ENCODE results near the gene WNT11. TPM values are rescaled to one million over a fixed set of nuclear protein-coding genes. Genes with fewer than 3 reads are reported as not detected.

The WNT11 gene
- total RNA-seq, 1 donor, result 0.36 TPM

- Histone ChIP-seq H3K4me3 (ENCODE audit: insufficient read depth, low read length) (no peak overlapping the region), H3K4me2 (ENCODE audit: insufficient read depth, low read length) (no peak overlapping the region), H2AFZ (ENCODE audit: low read length) (no peak overlapping the region), H3K9me3 (ENCODE audit: low read depth, low read length) (no peaks in the 10 kb centered on the region), H3K4me1 (ENCODE audit: insufficient read depth, low read length) (peaks cover 5% of the 10 kb centered on the region), H3K27ac (ENCODE audit: low read depth, low read length) (no peak overlapping the region), H3K79me2 (ENCODE audit: insufficient read depth, low read length) (no peaks in the 10 kb centered on the region), H4K20me1 (ENCODE audit: insufficient read depth, low read length) (no peaks in the 10 kb centered on the region), H3K27me3 (ENCODE audit: insufficient read depth, low read length) (no peaks in the 10 kb centered on the region), H3K36me3 (ENCODE audit: insufficient read depth, low read length) (peaks cover 11% of the 10 kb centered on the region)
- TF ChIP-seq CTCF (IDR thresholded peaks at IDR 0.05; ENCODE audit: extremely low read depth, low read depth, low read length), result no peak
- DNase-seq (ENCODE audit: insufficient read length, low spot score, missing footprints), result no peak
Measured at GRCh38 chr11:76139314-76139713, 67.0 kb downstream of the WNT11 start.

Other genes with a start within 250 kb of the WNT11 start
- gene THAP12, start 174.6 kb upstream of the WNT11 start, total RNA-seq, result 44.5 and 47.7 TPM in 2 replicates
- gene GVQW3, start 174.8 kb upstream of the WNT11 start, total RNA-seq, result 2.9 and 3.2 TPM in 2 replicates
- gene EMSY, start 238.5 kb upstream of the WNT11 start, total RNA-seq, result 17.4 and 20.3 TPM in 2 replicates

All from osteoblast (primary cell).